GM19463 (cell line): Measurements from ENCODE around the gene CHRNB1.
"Not testable (repeated sequence)": the region's sequence is repeated elsewhere in the genome, so short reads cannot be mapped to it uniquely, and the experiment has no call there.

ENCODE experiments used
- ATAC-seq: cut with Tn5 transposase; IDR thresholded peaks from one replicate; pipeline ENCODE4 v1.9.1; 2021; ENCODE audit warnings: mild to moderate bottlenecking, moderate library complexity; ENCODE audit not compliant: unreplicated experiment

The CHRNB1 gene

GRCh38 chr17:7482742-7483088, 37.9 kb downstream of the CHRNB1 start:
- not testable (repeated sequence) for ATAC-seq

- ATAC-seq: peak; percentile 23
Measured at GRCh38 chr17:7483255-7484066, 38.6 kb downstream of the CHRNB1 start.

DNA sequence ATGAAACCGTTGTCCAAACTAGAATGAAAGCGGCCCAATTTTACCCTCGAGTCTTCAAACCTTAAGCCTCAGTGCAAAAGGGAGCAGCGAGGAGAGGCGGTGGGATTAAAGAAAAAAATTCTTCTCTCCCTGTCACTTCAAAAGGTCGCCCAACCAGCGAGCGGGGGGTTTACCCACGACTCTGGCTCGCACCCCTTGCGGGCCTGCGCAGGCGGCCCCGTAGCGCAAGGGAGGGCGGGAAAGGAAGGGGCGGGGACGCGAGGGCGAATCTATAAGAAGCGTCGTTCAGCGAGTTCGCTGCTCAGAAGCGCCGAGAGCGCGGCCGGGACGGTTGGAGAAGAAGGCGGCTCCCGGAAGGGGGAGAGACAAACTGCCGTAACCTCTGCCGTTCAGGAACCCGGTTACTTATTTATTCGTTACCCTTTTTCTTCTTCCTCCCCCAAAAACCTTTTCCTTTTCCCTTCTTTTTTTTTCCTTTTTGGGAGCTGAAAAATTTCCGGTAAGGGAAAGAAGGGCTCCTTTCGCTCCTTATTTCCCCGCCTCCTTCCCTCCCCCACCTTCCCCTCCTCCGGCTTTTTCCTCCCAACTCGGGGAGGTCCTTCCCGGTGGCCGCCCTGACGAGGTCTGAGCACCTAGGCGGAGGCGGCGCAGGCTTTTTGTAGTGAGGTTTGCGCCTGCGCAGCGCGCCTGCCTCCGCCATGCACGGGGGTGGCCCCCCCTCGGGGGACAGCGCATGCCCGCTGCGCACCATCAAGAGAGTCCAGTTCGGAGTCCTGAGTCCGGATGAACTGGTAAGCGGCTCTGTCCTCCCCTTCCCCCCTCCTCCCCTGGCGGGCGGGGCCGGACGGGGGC, 39.4 kb downstream of the CHRNB1 start, which contains the start of gene POLR2A:
TSS of gene POLR2A (plus strand) at position 300 of the 852 bp plus-strand sequence.
- peak; percentile 50 for ATAC-seq

DNA sequence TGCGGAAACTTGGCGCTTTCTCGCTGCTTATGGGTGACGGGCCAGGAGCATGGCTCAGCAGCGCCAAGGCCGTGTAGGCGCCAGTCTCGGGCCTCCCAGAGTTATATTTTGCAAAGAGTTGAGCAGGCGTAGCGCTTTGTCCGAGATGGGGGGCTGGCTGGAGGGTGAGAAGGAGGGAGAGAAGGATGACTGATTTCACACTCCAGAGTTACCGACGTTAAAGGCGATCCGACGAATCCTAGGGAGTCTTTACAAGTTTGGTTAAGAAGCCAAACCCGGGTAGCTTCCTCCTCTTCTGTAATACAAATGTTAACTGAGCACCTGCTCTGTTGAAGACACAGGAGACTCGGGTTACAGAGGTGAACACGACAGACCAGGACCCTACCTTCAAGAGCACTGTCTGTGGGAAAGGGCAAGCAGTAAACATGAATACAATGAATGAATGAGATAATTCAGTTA, 40.1 kb downstream of the CHRNB1 start:
- no peak for ATAC-seq

- ATAC-seq: no peak
Measured at GRCh38 chr17:7486181-7486580, 41.3 kb downstream of the CHRNB1 start.

- ATAC-seq: no peak
Measured at GRCh38 chr17:7490144-7490543, 45.3 kb downstream of the CHRNB1 start.

DNA sequence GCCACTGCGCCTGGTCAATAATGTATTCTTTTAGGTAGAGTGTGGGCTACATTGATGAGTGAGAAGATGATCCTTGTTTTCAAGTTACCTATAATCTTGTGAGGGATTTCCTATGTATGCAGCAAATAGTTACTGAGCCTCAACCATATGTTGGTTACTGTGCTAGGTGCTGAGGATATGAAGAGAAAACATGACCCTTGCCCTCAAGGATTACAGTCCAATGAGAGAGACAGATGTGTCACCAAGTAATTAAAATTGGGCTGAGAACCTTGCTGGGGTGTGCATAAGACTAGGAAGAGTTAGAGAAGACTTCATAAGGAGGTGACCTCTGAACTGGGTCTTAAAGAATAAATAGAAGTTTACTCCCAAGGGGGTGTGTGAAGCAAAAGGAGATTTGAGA, 46.7 kb downstream of the CHRNB1 start:
- ATAC-seq: no peak

DNA sequence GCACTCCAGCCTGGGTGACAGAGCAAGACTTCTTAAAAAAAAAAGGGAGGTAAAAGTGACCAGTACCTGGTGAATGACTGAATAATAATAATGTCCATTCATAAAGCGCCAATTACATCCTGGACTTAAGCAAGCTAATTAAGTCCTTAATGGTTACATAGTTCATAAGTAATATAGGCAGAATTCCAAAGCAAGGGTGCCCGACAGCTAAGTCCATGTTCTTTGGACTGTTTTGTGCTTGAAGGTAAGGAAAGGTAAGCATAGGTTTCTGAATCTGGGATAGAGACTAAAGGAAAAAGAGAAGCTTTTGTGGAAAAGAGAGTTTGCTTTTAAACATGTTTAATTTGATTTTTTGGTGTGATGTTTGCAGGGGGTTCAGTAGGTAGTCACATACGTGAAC, 49.1 kb downstream of the CHRNB1 start:
- no peak for ATAC-seq

DNA sequence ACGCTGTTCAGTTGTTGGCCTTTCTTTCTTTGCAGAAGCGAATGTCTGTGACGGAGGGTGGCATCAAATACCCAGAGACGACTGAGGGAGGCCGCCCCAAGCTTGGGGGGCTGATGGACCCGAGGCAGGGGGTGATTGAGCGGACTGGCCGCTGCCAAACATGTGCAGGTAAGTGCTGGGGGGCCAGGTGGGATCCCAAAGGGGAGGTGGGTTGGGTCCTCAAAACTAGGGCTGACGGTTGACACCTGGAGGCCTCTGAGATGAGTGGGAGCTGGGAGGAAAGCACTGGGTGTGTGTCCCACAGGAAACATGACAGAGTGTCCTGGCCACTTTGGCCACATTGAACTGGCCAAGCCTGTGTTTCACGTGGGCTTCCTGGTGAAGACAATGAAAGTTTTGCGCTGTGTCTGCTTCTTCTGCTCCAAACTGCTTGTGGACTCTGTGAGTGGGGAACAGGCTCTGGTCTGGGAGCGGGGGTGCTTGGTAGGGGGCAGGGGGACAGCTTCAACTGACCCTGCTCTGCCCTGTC, 51.1 kb downstream of the CHRNB1 start:
- ATAC-seq: no peak

GRCh38 chr17:7496470-7497183, 51.8 kb downstream of the CHRNB1 start:
- ATAC-seq: no peak

GRCh38 chr17:7497228-7497627, 52.4 kb downstream of the CHRNB1 start:
- no peak for ATAC-seq

GRCh38 chr17:7497636-7498035, 52.8 kb downstream of the CHRNB1 start:
- ATAC-seq: no peak

DNA sequence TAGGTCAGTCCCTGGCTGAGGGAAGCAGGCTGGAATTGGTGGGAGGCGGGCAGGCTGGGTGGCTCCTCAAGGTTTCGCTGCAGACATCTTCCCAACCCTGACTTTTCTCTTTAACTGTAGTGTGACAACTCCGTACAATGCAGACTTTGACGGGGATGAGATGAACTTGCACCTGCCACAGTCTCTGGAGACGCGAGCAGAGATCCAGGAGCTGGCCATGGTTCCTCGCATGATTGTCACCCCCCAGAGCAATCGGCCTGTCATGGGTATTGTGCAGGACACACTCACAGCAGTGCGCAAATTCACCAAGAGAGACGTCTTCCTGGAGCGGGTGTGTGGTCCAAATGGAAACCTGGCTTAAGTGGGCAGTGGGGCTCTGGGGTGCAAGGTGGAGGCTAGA, 54.3 kb downstream of the CHRNB1 start:
- ATAC-seq: no peak

DNA sequence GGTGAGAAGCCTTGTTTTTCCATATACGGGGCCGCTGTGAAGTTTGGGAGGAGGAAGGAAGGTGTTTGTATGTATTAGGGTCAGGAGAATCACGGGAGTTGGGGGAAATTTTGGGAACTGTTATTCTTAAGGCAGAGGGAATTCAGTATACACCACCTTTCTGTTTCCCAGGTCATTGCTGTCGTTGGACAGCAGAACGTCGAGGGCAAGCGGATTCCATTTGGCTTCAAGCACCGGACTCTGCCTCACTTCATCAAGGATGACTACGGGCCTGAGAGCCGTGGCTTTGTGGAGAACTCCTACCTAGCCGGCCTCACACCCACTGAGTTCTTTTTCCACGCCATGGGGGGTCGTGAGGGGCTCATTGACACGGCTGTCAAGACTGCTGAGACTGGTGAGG, 56.9 kb downstream of the CHRNB1 start:
- ATAC-seq: no peak

GRCh38 chr17:7502171-7502847, 57.4 kb downstream of the CHRNB1 start:
- ATAC-seq: no peak

GRCh38 chr17:7502987-7503386, 58.1 kb downstream of the CHRNB1 start:
- ATAC-seq: no peak

DNA sequence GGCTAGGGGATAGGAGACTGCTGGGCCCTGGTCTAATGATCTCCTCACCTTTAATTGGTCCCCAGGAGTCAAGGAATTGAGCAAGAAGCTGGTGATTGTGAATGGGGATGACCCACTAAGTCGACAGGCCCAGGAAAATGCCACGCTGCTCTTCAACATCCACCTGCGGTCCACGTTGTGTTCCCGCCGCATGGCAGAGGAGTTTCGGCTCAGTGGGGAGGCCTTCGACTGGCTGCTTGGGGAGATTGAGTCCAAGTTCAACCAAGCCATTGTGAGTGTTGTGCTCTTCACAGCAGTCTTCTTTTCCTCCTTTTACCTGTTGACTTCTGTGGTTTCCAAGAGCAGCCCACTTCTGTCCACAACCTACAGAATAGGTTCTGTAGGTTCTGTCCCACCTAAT, 58.7 kb downstream of the CHRNB1 start:
- ATAC-seq: no peak
